Ovary (tissue), 3 donors: ENCODE data around the gene RYK.

Experiments
- POLR2A ChIP-seq: fragments of 450-650 bp; IDR thresholded peaks from one replicate; pipeline ENCODE4 v1.6.1; 2017; ENCODE audit warnings: antibody characterized with exemption, mild to moderate bottlenecking, moderate library complexity
- TF ChIP-seq, protein P1 (sequence below), 3 donors: fragments of 450-650 bp in 2 of 3; fragments of 200-600 bp in 1 of 3; IDR thresholded peaks; one replicate each; pipeline versions ENCODE4 v1.5.1 to v1.8.0; 2016 to 2022; ENCODE audit warnings: antibody characterized with exemption in 3 of 3, mild to moderate bottlenecking in 1 of 3
- donor health status: DM: no; HTN: no; CAD: no.

DNA sequence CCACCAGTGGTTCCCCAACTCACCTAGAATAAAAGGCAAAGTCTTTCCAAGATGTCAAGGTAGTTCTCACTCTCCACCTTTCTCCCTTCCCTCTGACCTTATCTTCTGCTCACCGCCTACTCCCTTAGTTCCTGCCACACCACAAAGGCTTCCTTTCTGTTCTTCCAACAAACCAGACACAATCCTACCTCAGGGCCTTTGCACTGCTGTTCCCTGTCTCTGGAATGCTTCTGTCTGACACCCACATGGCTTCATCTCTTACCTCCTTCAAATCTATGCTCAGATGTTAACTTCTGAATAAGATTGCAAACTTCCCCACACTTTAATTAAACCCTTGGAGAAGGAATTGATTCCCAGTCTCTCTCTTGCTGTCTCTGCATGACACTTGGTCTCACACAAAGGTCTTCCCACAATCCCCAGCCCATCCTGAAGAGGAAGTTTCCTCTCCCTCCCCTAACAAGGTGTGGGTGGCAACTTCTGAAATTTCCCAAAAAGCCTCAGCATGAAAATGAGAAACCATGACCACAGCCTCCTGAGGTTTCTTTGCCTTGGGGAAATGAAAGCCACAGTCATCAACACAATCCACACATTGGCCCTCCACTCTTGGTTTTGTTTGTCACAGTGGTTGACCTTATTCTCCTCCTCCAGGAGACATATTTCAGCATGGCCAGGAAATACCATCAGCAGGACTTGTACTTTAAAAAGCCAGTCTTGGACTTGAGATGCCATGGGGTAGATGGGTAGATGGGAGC is 3.0 kb upstream of the RYK start:
- TF ChIP-seq, protein P1, sequence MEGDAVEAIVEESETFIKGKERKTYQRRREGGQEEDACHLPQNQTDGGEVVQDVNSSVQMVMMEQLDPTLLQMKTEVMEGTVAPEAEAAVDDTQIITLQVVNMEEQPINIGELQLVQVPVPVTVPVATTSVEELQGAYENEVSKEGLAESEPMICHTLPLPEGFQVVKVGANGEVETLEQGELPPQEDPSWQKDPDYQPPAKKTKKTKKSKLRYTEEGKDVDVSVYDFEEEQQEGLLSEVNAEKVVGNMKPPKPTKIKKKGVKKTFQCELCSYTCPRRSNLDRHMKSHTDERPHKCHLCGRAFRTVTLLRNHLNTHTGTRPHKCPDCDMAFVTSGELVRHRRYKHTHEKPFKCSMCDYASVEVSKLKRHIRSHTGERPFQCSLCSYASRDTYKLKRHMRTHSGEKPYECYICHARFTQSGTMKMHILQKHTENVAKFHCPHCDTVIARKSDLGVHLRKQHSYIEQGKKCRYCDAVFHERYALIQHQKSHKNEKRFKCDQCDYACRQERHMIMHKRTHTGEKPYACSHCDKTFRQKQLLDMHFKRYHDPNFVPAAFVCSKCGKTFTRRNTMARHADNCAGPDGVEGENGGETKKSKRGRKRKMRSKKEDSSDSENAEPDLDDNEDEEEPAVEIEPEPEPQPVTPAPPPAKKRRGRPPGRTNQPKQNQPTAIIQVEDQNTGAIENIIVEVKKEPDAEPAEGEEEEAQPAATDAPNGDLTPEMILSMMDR (IDR thresholded peaks at IDR 0.05), result no peak
- TF ChIP-seq POLR2A, result no peak
